H1 (cell line): ENCODE measurements around the gene SLC6A3. TPM values are rescaled to one million over a fixed set of nuclear protein-coding genes. Genes with fewer than 3 reads are reported as not detected.

ENCODE experiments used
- CTCF ChIA-PET: fragments of 300-600 bp; sonication (Branson Sonifier 250); formaldehyde crosslinking; loops from one replicate; lab custom pipeline; 2021; ENCODE audit not compliant: partially characterized antibody; lab: Charles Lee
- POLR2A ChIA-PET: fragments of 300-600 bp; sonication (Branson Sonifier 250); formaldehyde crosslinking; loops from one replicate; lab custom pipeline; 2021; ENCODE audit warnings: inconsistent platforms; ENCODE audit not compliant: partially characterized antibody; lab: Charles Lee
- DNase-seq, 2 experiments: peaks; one replicate each; pipeline versions ENCODE4 v3.0.0 to v3.0.0-alpha.2; 2010 to 2022; ENCODE audit warnings: low spot score in 2 of 2, low read depth in 1 of 2, mixed read lengths in 1 of 2
- FAIRE-seq: peaks from 2 replicates; lab custom pipeline; 2011; peaks lifted over from hg19 to GRCh38; lab: Jason Lieb, UNC
- H2AFZ ChIP-seq: 2 replicates; pipeline ENCODE4 v1.8.1; 2012; ENCODE audit warnings: low read length, inconsistent platforms
- H2AK5ac ChIP-seq: 2 replicates; pipeline ENCODE4 v1.6.1; 2013; ENCODE audit warnings: low read depth, low read length
- H2BK120ac ChIP-seq: replicated peaks from 2 replicates; pipeline ENCODE3; 2013; ENCODE audit warnings: low read depth, low read length, inconsistent platforms
- H2BK12ac ChIP-seq: 2 replicates; pipeline ENCODE4 v1.6.1; 2013; ENCODE audit warnings: low read depth, low read length
- H2BK15ac ChIP-seq: 2 replicates; pipeline ENCODE4 v1.6.1; 2013; ENCODE audit warnings: low read length
- H2BK20ac ChIP-seq: 2 replicates; pipeline ENCODE4 v1.6.1; 2013; ENCODE audit warnings: low read length
- H2BK5ac ChIP-seq: 2 replicates; pipeline ENCODE4 v1.6.1; 2013; ENCODE audit warnings: low read depth, low read length
- H3K14ac ChIP-seq: 2 replicates; pipeline ENCODE4 v1.6.1; 2013; ENCODE audit warnings: inconsistent platforms; ENCODE audit not compliant: insufficient read length
- H3K18ac ChIP-seq: 2 replicates; pipeline ENCODE4 v1.6.1; 2013; ENCODE audit warnings: low read length; ENCODE audit errors: extremely low read depth
- H3K23ac ChIP-seq: 2 replicates; pipeline ENCODE4 v1.6.1; 2013; ENCODE audit warnings: inconsistent platforms; ENCODE audit not compliant: insufficient read length
- H3K23me2 ChIP-seq: 2 replicates; pipeline ENCODE4 v1.6.1; 2013; ENCODE audit warnings: low read depth, low read length
- H3K27ac ChIP-seq: 2 replicates; pipeline ENCODE4 v1.6.1; 2011; ENCODE audit warnings: low read depth, low read length, inconsistent platforms
- H3K27me3 ChIP-seq, 4 experiments: replicated peaks in 1 of 4; 1 replicate in 1 of 4; 2 replicates in 3 of 4; pipeline versions ENCODE4 v1.6.1 to v1.8.1; 2011 to 2013; ENCODE audit warnings: low read length in 3 of 4, mild to moderate bottlenecking in 3 of 4, inconsistent platforms in 2 of 4, mixed read lengths in 2 of 4, moderate library complexity in 1 of 4; ENCODE audit not compliant: control insufficient read depth in 3 of 4, insufficient read depth in 3 of 4; ENCODE audit errors: extremely low read depth in 1 of 4
- H3K36me3 ChIP-seq, 4 experiments: 2 replicates each; pipeline versions ENCODE4 v1.6.1 to v1.8.1; 2011 to 2013; ENCODE audit warnings: mild to moderate bottlenecking in 4 of 4, low read length in 3 of 4, moderate library complexity in 2 of 4, control low read depth in 1 of 4, inconsistent platforms in 1 of 4; ENCODE audit not compliant: insufficient read depth in 4 of 4, control insufficient read depth in 2 of 4
- H3K4ac ChIP-seq: replicated peaks from 2 replicates; pipeline ENCODE3; 2013; ENCODE audit warnings: low read length, low read depth, mixed read lengths, inconsistent platforms; ENCODE audit not compliant: insufficient read length
- H3K4me1 ChIP-seq, 4 experiments: replicated peaks in 1 of 4; 1 replicate in 1 of 4; 2 replicates in 3 of 4; pipeline versions ENCODE4 v1.6.1 to v1.8.1; 2011 to 2013; ENCODE audit warnings: low read length in 3 of 4, inconsistent platforms in 2 of 4, mixed read lengths in 1 of 4; ENCODE audit not compliant: insufficient read depth in 4 of 4, control insufficient read depth in 3 of 4
- H3K4me2 ChIP-seq, 2 experiments: 2 replicates each; pipeline versions ENCODE4 v1.6.1 to v1.8.1; 2011 to 2013; ENCODE audit warnings: low read depth in 2 of 2, low read length in 2 of 2, control low read depth in 1 of 2, inconsistent platforms in 1 of 2, mild to moderate bottlenecking in 1 of 2; ENCODE audit not compliant: insufficient read depth in 1 of 2
- H3K4me3 ChIP-seq, 4 experiments: fragments of 200-600, 300-600 bp in 1 of 4; sonication (generic), shearing (Covaris generic), sonication (Bioruptor Twin) in 1 of 4; 2 replicates each; pipeline versions ENCODE4 v1.5.1 to v1.8.1; 2011 to 2016; ENCODE audit warnings: low read length in 4 of 4, low read depth in 3 of 4, control low read depth in 2 of 4, inconsistent platforms in 2 of 4, mild to moderate bottlenecking in 2 of 4, mixed read lengths in 1 of 4, moderate library complexity in 1 of 4; ENCODE audit not compliant: insufficient read depth in 2 of 4; ENCODE audit errors: extremely low read depth in 1 of 4
- H3K56ac ChIP-seq: replicated peaks from 2 replicates; pipeline ENCODE3; 2013; ENCODE audit warnings: low read depth, mild to moderate bottlenecking, mixed read lengths, low read length, inconsistent platforms; ENCODE audit not compliant: insufficient read length
- H3K79me1 ChIP-seq: 2 replicates; pipeline ENCODE4 v1.6.1; 2013; ENCODE audit warnings: low read depth, low read length, control low read depth
- H3K79me2 ChIP-seq, 2 experiments: 2 replicates each; pipeline versions ENCODE4 v1.6.1 to v1.8.1; 2012 to 2013; ENCODE audit warnings: low read length in 2 of 2, mild to moderate bottlenecking in 2 of 2, inconsistent platforms in 1 of 2; ENCODE audit not compliant: insufficient read depth in 2 of 2, control insufficient read depth in 1 of 2
- H3K9ac ChIP-seq, 4 experiments: replicated peaks in 1 of 4; 1 replicate in 1 of 4; 2 replicates in 3 of 4; pipeline versions ENCODE4 v1.6.1 to v1.8.1; 2011 to 2013; ENCODE audit warnings: low read depth in 3 of 4, low read length in 3 of 4, control low read depth in 2 of 4, mild to moderate bottlenecking in 2 of 4, moderate library complexity in 2 of 4, inconsistent platforms in 1 of 4; ENCODE audit errors: extremely low read depth in 1 of 4
- H3K9me3 ChIP-seq, 2 experiments: 2 replicates each; pipeline versions ENCODE4 v1.6.1 to v1.8.1; 2012 to 2013; ENCODE audit warnings: mild to moderate bottlenecking in 2 of 2, moderate library complexity in 2 of 2, control low read depth in 1 of 2, inconsistent platforms in 1 of 2, low read depth in 1 of 2, low read length in 1 of 2, mixed read lengths in 1 of 2; ENCODE audit not compliant: insufficient read depth in 2 of 2
- H4K20me1 ChIP-seq, 2 experiments: replicated peaks in 1 of 2; 2 replicates each; pipeline versions ENCODE3 to v1.8.1; 2011 to 2013; ENCODE audit warnings: inconsistent platforms in 2 of 2, low read length in 2 of 2, mild to moderate bottlenecking in 1 of 2; ENCODE audit not compliant: insufficient read depth in 2 of 2, control insufficient read depth in 1 of 2
- H4K5ac ChIP-seq: 2 replicates; pipeline ENCODE4 v1.6.1; 2013; ENCODE audit warnings: low read length, low read depth, mixed read lengths, inconsistent platforms; ENCODE audit not compliant: insufficient read length
- H4K8ac ChIP-seq: 2 replicates; pipeline ENCODE4 v1.8.0; 2013; ENCODE audit warnings: mild to moderate bottlenecking, moderate library complexity, low read length, inconsistent platforms; ENCODE audit not compliant: insufficient read depth; ENCODE audit errors: extremely low read depth
- H4K91ac ChIP-seq: replicated peaks from 2 replicates; pipeline ENCODE3; 2013; ENCODE audit warnings: low read length, mixed read lengths, inconsistent platforms; ENCODE audit not compliant: insufficient read length
- ATF3 ChIP-seq: IDR thresholded peaks from 2 replicates; pipeline ENCODE4 v1.6.1; 2011; ENCODE audit warnings: low read depth, mild to moderate bottlenecking, low read length; ENCODE audit not compliant: insufficient read depth
- CBX5 ChIP-seq: fragments of 300-800, 300-1000 bp; sonication (generic); IDR thresholded peaks from 2 replicates; pipeline ENCODE4 v1.7.1; 2016; ENCODE audit warnings: antibody characterized with exemption, low read length, low read depth
- CEBPB ChIP-seq: IDR thresholded peaks from 2 replicates; pipeline ENCODE4 v1.6.1; 2012; ENCODE audit warnings: low read depth, low read length
- KDM4A ChIP-seq: IDR thresholded peaks from one replicate; pipeline ENCODE4 v1.7.1; 2012; ENCODE audit warnings: low read depth, mild to moderate bottlenecking, moderate library complexity, low read length, inconsistent platforms; ENCODE audit not compliant: severe bottlenecking
- NANOG ChIP-seq: IDR thresholded peaks from 2 replicates; pipeline ENCODE4 v1.6.1; 2011; ENCODE audit warnings: low read length, low read depth, mild to moderate bottlenecking, inconsistent platforms; ENCODE audit not compliant: insufficient read depth, poor library complexity, severe bottlenecking
- RNF2 ChIP-seq: fragments of 200-900, 300-1000 bp; sonication (generic); IDR thresholded peaks from 2 replicates; pipeline ENCODE4 v1.7.1; 2016; ENCODE audit warnings: borderline replicate concordance, low read depth, mild to moderate bottlenecking, antibody characterized with exemption, low read length; ENCODE audit not compliant: poor library complexity, severe bottlenecking; ENCODE audit errors: missing control alignments
- SIRT6 ChIP-seq: IDR thresholded peaks from one replicate; pipeline ENCODE4 v1.7.1; 2012; ENCODE audit warnings: low read length, inconsistent platforms
- SIX5 ChIP-seq: IDR thresholded peaks from 2 replicates; pipeline ENCODE4 v1.6.1; 2011; ENCODE audit warnings: mild to moderate bottlenecking, low read depth, low read length
- WGBS, 2 experiments: shearing (Covaris generic) in 1 of 2; methylation state at CpG; one replicate each; pipeline versions ENCODE4 v1.1.6 to v1.1.7; 2013 to 2015; ENCODE audit warnings: low lambda C conversion rate in 2 of 2, mixed read lengths in 2 of 2, inconsistent platforms in 1 of 2, low coverage in 1 of 2, missing lambda C conversion rate in 1 of 2; ENCODE audit not compliant: insufficient replicate concordance in 2 of 2, insufficient coverage in 1 of 2, insufficient read length in 1 of 2; ENCODE audit errors: extremely low coverage in 1 of 2, missing lambda C conversion rate in 1 of 2; 5-methylcytosine and 5-hydroxymethylcytosine counted together
- polyA plus RNA-seq, 7 experiments: library from polyadenylated mRNA; depleted of rRNA in 3 of 7; stranded (reverse) in 5 of 7; unstranded in 2 of 7; fragments of >200 nt in 5 of 7; fragments of 200-250 nt in 2 of 7; gene quantifications; 1 replicate in 5 of 7; 2 replicates in 1 of 7; 4 replicates in 1 of 7; pipeline versions ENCODE4 v1.2.1 to v1.2.3, GENCODE V29; 2011 to 2013; ENCODE audit warnings: missing spikeins in 2 of 7, mixed read lengths in 2 of 7
- total RNA-seq: library from RNA; stranded (reverse); fragmentation: NEBNext Ultra II Directional; extraction: Animal tissue kit (Norgen Biotek cat#: 25700); gene quantifications from 2 replicates; pipeline ENCODE4 v1.2.1, GENCODE V29; 2021

SLC6A3 gene
- total and polyA plus RNA-seq, 2 of the 8 experiments (the other 6 are each of a cell fraction or from before 2014, with no cell fraction given): 0.48 to 0.91 TPM

- 89% methylated on average over 12 of the region's 12 CpGs; no CpG with 5 or more reads in 1 of the 2 experiments for WGBS, 2 experiments
- Histone ChIP-seq H3K56ac (no peak overlapping the region), H3K23ac (no peak overlapping the region), H3K4me1 (peaks cover 0 to 4% (median under 1%) of the 10 kb centered on the region in 4 experiments; a peak in 2 of 7 replicates), H4K20me1 (peaks cover 15 to 17% of the 10 kb centered on the region in 2 experiments), H2BK12ac (no peak overlapping the region), H2AFZ (no peak overlapping the region), H3K9ac (no peak overlapping the region; a peak in 1 of 7 replicates), H4K5ac (no peak overlapping the region), H3K18ac (no peak overlapping the region), H4K91ac (no peak overlapping the region), H3K4me2 (no peak overlapping the region), H4K8ac (no peak overlapping the region), H3K36me3 (peaks cover 25 to 50% (median 48%) of the 10 kb centered on the region in 4 experiments), H3K4ac (no peak overlapping the region), H2AK5ac (no peak overlapping the region), H3K4me3 (no peak overlapping the region), H2BK15ac (no peak overlapping the region), H3K79me2 (no peaks in the 10 kb centered on the region; a peak in 1 of 4 replicates), H3K27me3 (no peaks in the 10 kb centered on the region), H3K27ac (no peak overlapping the region), H3K14ac (no peak overlapping the region), H3K9me3 (no peaks in the 10 kb centered on the region), H2BK120ac (no peak overlapping the region), H2BK5ac (no peak overlapping the region), H2BK20ac (no peak overlapping the region), H3K23me2 (no peaks in the 10 kb centered on the region)
- CTCF ChIA-PET: interaction anchor here (0.6 to 7.7 kb wide), 8 partner anchors 8 to 162 kb away, joined by 3 to 47 read pairs (median 4); no protein-coding TSS in a partner anchor
- DNase-seq (no peak), FAIRE-seq (no peak)
- no peak for TF ChIP-seq NANOG
- TF ChIP-seq CEBPB: no peak
- TF ChIP-seq KDM4A: no peak
- no peak for TF ChIP-seq RNF2
- TF ChIP-seq SIX5: no peak
- no peak for TF ChIP-seq ATF3
- no peak for TF ChIP-seq CBX5
- no peak for TF ChIP-seq SIRT6
- TF ChIP-seq, all 59 proteins: peak for 0
- POLR2A ChIA-PET: interaction anchor here (0.8 to 2.5 kb wide), 3 partner anchors 10 to 33 kb away, joined by 3 to 8 read pairs (median 3); no protein-coding TSS in a partner anchor
- H3K79me1 ChIP-seq: peaks cover 4% of the 10 kb centered on the region; the same call in 1 of the 2 replicates
These were observed 36.7 kb upstream of the SLC6A3 start for GRCh38 chr5:1481959-1482331.
